ENCODE results near the gene HOXA4. TPM values are rescaled to one million over a fixed set of nuclear protein-coding genes. Genes with fewer than 3 reads are reported as not detected.

The HOXA4 gene
- polyA plus RNA-seq, 10 donors: 12.7 to 34.5 (median 26.5) TPM

Other genes with a start within 250 kb of the HOXA4 start
- gene HOXA1, start 34.8 kb downstream of the HOXA4 start, polyA plus RNA-seq (ENCODE audit: insufficient read length in 10 of 10): 1 to 10 TPM in 5 of 10 donors, under 1 TPM in 5; 0.71 to 1.3 (median 0.98) TPM
- 1 to 10 TPM; 1.6 to 7.4 (median 4.4) TPM for gene HOXA2, start 28.1 kb downstream of the HOXA4 start, polyA plus RNA-seq (ENCODE audit: insufficient read length in 10 of 10)
- gene HOXA5, start 12.9 kb upstream of the HOXA4 start, polyA plus RNA-seq (ENCODE audit: insufficient read length in 10 of 10): 10 to 100 TPM in 2 of 10 donors, 1 to 10 TPM in 8; 6.4 to 12.0 (median 7.9) TPM
- 1 to 10 TPM in 5 of 10 donors, under 1 TPM in 5; 0.27 to 7.4 (median 2.3) TPM for gene HOXA6, start 17.0 kb upstream of the HOXA4 start, polyA plus RNA-seq (ENCODE audit: insufficient read length in 10 of 10)
- gene HOXA3, start 21.8 kb upstream of the HOXA4 start, polyA plus RNA-seq (ENCODE audit: insufficient read length in 10 of 10): 10 to 100 TPM in 7 of 10 donors, 1 to 10 TPM in 3; 7.1 to 20.2 (median 13.8) TPM
- 10 to 100 TPM in 2 of 10 donors, 1 to 10 TPM in 7, under 1 TPM in 1; 0.84 to 12.3 (median 5.6) TPM for gene HOXA7, start 25.9 kb upstream of the HOXA4 start, polyA plus RNA-seq (ENCODE audit: insufficient read length in 10 of 10)
- 10 to 100 TPM in 5 of 10 donors, under 1 TPM in 5; 0.15 to 25.4 (median 6.0) TPM for gene HOXA9, start 34.8 kb upstream of the HOXA4 start, polyA plus RNA-seq (ENCODE audit: insufficient read length in 10 of 10)
- 10 to 100 TPM in 4 of 10 donors, 1 to 10 TPM in 1, under 1 TPM in 4, not detected in 1; 0.20 to 38.2 (median 9.7) TPM for gene HOXA10, start 43.6 kb upstream of the HOXA4 start, polyA plus RNA-seq (ENCODE audit: insufficient read length in 10 of 10)
- 1 to 10 TPM in 2 of 10 donors, under 1 TPM in 2, not detected in 6; 0.12 to 6.9 (median 2.4) TPM for gene HOXA11, start 54.5 kb upstream of the HOXA4 start, polyA plus RNA-seq (ENCODE audit: insufficient read length in 10 of 10)
- under 1 TPM in 2 of 10 donors, not detected in 8; 0.20 to 0.41 TPM for gene HOXA13, start 69.3 kb upstream of the HOXA4 start, polyA plus RNA-seq (ENCODE audit: insufficient read length in 10 of 10)
- not detected for gene EVX1, start 112.0 kb upstream of the HOXA4 start, polyA plus RNA-seq (ENCODE audit: insufficient read length in 10 of 10)

Data from muscle of back (tissue), 10 donors.